Activated CD4-positive, alpha-beta T cell treated with anti-CD3 and anti-CD28 coated beads for 4 hours (primary cell): ENCODE data around the gene PPP4R2.
"Not testable (repeated sequence)": the region's sequence is repeated elsewhere in the genome, so short reads cannot be mapped to it uniquely, and the experiment has no call there.

Experiments used
- DNase-seq, 2 donors: peaks; one replicate each; pipeline ENCODE4 v3.0.0-alpha.2; 2020

Gene PPP4R2

DNA sequence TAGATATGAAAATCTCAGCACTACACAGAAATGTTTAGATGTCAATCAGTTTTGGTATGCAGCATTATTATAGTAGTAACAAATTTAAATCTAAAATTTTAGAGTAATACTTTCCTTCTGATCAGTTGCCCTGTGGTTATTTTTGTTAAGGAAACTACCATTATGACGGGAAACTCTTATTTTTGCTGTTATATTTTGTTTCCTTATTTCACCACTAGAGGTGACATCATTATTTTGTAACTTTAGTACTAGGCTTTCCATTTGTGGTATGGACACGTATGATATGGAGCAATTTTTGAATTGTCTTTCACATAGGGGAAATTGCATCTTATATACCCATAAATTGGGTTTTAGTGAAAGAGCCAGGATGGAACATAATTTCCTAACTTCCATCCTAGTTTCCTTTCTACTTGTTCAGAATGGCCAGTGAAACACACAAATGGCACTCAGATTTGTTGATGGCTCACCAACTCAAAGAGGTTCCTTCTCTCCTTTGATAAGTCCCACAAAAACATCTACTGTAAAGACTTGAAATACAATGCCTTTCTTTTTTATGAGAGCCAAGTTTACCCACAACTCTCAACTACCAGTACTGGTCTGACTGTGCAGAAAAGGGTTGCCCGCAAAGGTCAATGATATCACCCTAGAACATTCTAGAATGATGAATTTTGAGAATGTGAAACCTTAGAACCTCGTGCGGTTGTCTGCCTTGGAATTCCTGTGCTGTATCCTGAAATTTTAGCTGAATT lies 19.4 kb upstream of the PPP4R2 start:
- DNase-seq, result no peak

DNA sequence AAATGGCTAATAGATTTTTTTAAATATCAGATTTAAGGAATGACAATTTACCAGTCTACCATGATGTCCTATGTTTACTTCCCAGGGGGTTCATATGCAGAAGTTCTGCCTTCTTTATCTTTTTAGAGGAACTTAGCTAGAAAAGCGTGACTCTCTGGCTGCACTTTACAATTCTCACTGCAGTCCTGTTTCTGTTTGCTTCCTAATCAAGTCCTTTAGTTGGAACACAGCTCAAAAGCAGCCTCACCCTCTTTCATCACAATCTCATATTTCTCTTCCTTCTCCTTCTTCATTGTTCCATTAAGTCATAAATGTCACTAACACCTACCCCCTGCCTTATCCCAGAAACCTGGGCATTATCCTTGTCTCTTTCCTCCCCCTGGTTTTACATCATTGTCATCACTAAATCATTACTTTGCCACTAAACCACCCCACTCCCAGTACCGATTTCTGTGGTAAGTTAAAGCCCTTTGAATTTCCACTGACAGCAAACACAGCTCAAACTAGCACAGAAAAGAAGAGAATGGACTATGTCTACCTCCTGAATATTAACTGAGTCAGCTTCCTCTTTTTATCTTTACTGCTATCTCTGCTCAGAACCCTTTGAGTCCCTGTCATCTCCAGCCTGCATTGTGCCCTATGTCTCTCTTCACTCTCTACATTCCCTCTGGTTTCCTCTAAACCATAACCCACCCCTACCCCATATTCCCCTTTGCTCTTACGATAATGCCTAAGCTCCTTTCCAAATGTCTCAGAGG lies 13.8 kb upstream of the PPP4R2 start:
- no peak for DNase-seq

DNA sequence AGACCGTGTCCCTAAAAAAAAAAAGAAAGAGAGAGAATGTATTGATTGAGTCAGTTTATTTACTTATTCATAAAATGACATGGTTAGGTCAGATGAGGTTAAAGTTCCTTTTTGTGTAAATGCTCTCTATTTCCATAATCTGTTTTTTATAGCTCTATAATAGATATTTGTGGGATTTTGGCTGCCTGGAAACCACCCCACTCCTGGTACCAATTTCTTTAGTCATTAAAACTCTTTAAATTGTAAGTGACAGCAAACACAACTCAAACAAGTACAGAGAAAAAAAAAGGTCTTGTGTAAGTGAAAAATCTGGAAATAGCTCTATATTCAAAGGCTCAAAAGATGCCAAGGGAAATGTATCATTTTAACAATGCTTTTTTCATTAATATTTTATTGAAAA lies 11.0 kb upstream of the PPP4R2 start:
- DNase-seq, result no peak

DNA sequence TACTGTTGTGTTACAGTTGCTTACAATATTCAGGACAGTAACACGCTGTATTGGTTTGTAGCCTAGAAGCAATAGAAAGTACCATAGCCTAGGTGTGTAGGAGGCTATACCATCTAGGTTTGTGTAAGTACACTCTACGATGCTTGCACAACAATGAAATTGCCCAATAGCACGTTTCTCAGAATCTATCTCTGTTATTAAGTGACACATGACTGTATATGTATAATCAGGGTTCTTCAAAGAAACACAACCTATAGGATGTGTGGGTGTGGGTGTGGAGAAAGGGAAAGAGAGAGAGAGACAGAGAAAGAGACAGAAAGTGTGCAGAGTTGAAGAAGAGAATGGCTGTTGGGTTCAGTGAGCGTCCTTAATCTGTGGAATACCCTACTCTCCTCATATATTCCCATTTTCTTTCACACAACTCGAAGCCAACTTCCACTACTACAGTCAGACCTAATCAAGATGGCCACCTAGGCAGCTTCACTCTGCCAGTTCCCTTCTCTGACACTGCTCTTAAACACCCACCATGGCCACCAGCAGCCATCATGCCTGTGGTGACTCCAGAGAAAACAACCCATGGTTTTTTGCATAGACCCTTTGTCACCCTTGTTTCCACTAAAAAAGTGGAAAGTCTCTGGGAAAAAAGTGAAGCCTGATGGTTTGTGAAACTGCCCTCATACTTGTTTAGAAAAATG lies 5.8 kb upstream of the PPP4R2 start:
- DNase-seq, result no peak

DNA sequence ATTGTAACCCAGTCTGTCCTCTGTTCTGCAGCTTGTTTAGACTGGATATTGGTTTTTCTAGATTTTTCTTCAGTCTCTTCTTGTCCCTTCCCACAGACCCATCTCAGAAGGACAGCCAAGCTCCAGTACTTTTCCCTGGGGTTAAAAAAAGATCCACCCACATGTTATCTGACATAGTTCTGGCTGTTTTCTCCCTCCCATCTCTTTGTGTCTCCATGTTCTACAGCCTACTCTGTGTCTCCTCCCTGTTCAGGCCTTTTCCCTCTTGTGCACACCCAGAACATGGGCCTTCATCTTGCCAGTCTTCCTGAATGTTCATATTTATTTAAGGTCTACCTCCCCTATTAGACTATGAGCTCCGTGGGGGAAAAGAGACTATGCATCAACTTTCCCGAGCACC lies 5.1 kb upstream of the PPP4R2 start:
- no peak for DNase-seq

DNA sequence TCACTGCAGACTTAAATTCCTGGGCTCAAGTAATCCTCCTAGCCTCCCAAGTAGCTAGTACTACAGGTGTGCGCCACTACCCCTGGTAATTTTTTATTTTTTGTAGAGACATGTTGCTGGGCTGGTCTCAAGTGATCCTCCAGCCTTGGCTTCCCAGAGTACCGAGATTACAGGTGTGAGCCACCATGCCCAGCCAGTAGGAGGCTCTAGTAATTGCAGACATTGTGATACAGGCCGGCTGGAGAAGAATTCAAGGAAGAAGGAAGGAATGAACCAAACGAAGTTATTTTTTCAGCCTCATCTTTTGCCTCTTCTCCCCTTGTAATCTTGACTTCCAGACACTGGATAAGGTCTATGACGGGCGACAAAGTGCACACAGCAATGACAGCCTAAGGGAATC lies 3.2 kb upstream of the PPP4R2 start:
- no peak for DNase-seq

GRCh38 chr3:72995337-72995736 lies 1.3 kb upstream of the PPP4R2 start:
- DNase-seq, result no peak

GRCh38 chr3:72996121-72996472 lies 514 bp upstream of the PPP4R2 start:
- DNase-seq, result peak in 1 of 2 donors; percentile 2

GRCh38 chr3:72997421-72997961 lies 880 bp downstream of the PPP4R2 start:
- peak; percentile 16 to 26 for DNase-seq

DNA sequence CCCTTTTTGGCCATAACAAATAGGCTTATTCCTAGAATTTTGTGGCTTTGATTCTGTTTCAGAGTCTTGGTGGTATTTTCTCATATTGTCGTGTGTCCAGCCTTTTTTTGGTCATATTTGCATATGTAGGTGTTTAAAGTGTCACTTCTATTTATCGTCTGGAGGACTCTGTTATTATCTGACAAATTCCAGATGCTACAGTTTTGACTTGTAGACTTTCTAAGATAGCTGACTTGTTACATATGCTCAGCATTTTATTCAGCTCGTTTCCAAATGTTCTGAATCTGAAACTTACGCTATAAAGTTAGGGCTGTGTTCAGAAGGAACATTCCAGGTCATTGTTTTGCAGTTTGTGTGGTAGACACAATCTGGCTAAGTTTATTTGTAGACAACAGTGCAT lies 1.9 kb downstream of the PPP4R2 start:
- DNase-seq, result no peak

DNA sequence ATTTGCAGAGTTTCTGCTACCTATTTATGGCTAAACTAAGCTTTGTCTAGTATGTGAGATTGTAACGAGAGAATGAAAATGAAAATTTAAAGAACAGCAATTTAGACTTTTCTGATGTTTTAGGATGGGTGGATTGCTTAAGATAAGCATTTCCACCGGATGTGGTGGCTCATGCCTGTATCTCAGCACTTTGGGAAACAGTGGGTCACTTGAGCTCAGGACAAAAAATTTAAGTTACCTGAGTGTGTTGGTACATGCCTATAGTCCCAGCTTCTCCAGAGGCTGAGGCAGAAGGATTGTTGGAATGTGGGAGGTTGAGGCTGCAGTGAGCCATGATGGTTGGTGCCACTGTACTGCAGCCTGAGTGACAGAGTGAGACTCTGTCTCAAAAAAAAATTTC lies 3.3 kb downstream of the PPP4R2 start:
- DNase-seq, result peak; percentile 5 to 24

GRCh38 chr3:73003050-73003449 lies 6.4 kb downstream of the PPP4R2 start:
- DNase-seq, result not testable (repeated sequence)

GRCh38 chr3:73004316-73004715 lies 7.7 kb downstream of the PPP4R2 start:
- no peak for DNase-seq

DNA sequence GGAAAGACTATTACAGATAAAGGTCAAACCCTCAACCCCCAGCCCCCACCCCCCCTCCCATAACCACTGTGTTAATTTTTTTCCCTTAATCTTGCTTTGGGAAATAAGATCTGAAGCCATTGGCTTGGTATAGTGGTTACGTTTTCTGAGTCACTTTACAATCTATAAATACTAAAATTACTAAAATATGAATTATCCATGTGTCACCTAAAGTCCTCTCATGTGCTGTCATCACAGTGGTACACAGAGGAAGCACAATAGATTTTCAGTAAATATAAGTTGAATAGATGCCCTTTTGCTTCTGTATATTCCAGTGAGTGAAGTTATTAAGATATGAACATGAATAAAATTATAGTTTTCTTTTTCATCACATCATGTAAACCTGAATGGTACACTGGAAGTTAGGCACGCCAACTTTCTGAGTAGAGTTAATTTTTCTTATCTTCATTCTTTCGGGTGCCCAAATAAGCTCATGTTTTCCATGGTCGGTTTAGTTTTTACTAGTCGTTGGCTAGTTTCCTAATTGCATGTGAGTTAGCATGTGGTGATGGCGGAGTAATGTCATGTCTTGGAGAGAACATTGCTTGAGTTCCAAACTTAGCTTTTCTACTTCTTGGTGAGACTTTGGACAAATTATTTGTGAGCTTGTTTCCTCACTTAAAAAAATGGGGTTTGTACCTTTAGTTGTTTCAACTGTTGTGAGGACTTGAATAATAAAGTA lies 11.5 kb downstream of the PPP4R2 start:
- no peak for DNase-seq

DNA sequence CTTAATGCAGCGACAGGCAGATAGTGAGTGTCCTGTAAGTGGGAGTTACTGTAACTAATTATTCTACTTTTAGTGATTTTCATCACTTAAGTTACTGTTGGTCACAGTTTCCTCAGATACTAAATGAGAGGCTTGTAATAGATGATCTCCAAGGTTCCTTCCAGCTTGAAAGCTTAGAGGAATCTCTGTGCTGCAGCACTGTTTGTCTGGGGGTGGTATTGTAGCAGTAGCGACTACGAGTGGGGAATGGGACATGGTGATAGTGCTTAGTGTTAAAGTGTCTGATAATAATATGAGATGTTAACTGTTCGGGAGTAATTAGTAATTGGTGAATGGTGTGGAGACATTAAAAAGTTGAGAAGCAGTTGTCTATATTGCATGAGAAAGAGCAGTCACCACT lies 12.4 kb downstream of the PPP4R2 start:
- no peak for DNase-seq

- DNase-seq, result no peak
These were observed 13.1 kb downstream of the PPP4R2 start for GRCh38 chr3:73009750-73010149.

- DNase-seq, result no peak
These were observed 13.5 kb downstream of the PPP4R2 start for GRCh38 chr3:73010158-73010557.

DNA sequence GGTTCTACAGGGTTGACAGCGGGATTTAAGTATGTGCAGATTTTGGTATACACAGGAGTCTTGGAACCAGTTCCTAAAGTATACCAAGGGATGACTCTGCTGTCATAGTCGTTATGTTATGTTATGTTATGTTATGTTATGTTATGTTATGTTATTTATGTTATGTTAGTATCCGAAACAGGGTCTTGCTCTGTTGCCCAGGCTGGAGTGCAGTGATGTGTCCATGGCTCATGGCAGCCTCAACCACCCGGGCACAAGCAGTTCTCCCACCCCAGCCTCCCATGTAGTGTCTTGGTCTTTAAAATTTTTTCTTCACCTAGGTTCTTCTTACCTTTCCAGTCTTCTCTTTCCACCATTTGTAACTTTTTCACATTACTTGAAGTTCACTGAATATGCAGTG lies 21.7 kb downstream of the PPP4R2 start:
- DNase-seq, result no peak

- DNase-seq, result no peak
These were observed 22.3 kb downstream of the PPP4R2 start for GRCh38 chr3:73018790-73019441.

- DNase-seq, result no peak
These were observed 24.8 kb downstream of the PPP4R2 start for GRCh38 chr3:73021301-73021835.

DNA sequence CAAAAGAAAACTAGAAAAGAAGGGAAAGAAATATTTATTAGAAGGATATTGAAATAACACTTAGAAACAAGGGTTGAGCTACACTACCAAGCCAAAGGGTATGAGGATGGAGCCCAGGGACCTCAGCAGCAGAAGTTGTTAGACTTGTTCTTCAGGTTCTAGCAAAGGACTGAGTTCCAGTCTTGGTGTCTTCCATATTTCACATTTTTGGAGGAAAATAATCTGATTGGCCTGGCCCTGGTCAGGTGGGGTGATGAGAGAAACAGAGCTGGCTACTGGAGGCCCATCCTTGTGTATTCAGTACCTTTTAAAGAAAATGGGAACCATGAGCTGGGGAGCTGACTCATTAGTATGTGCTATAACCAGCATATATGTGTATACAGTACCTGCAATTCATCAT lies 28.2 kb downstream of the PPP4R2 start:
- no peak for DNase-seq

GRCh38 chr3:73026111-73026759 lies 29.6 kb downstream of the PPP4R2 start:
- DNase-seq, result no peak
